Urinary bladder (tissue), 4 donors: Measurements from ENCODE around the gene NPTX2. TPM values are rescaled to one million over a fixed set of nuclear protein-coding genes. Genes with fewer than 3 reads are reported as not detected.
"Not testable (repeated sequence)": the region's sequence is repeated elsewhere in the genome, so short reads cannot be mapped to it uniquely, and the experiment has no call there.

Experiments used
- DNase-seq: peaks from one replicate; pipeline ENCODE4 v3.0.0-alpha.2; 2015; ENCODE audit errors: extremely low spot score
- H3K27ac ChIP-seq: one replicate; pipeline ENCODE4 v1.5.1; 2013; ENCODE audit warnings: low read depth, mild to moderate bottlenecking, moderate library complexity
- H3K36me3 ChIP-seq: one replicate; pipeline ENCODE4 v1.6.1; 2013; ENCODE audit warnings: mild to moderate bottlenecking, moderate library complexity; ENCODE audit not compliant: insufficient read depth
- H3K4me1 ChIP-seq: one replicate; pipeline ENCODE4 v1.6.1; 2013; ENCODE audit warnings: mild to moderate bottlenecking, moderate library complexity; ENCODE audit not compliant: insufficient read depth
- H3K4me3 ChIP-seq: one replicate; pipeline ENCODE4 v1.5.1; 2013; ENCODE audit warnings: low read depth, low read length
- WGBS: extraction: QIAGEN DNeasy Blood & Tissue Kit; methylation state at CpG from one replicate; pipeline ENCODE4 v1.1.7; 2013; 5-methylcytosine and 5-hydroxymethylcytosine counted together
- polyA plus RNA-seq: library from polyadenylated mRNA; stranded (reverse); fragments of 200-250 nt; gene quantifications from one replicate; pipeline ENCODE4 v1.2.3, GENCODE V29; 2013
- total RNA-seq: library from RNA; depleted of rRNA; stranded (reverse); fragments of >200 nt; gene quantifications from one replicate; pipeline ENCODE4 v1.2.3, GENCODE V29; 2014
- donor health status: healthy with polysubstance abuse.
- donor health status: healthy.

The NPTX2 gene, protein sequence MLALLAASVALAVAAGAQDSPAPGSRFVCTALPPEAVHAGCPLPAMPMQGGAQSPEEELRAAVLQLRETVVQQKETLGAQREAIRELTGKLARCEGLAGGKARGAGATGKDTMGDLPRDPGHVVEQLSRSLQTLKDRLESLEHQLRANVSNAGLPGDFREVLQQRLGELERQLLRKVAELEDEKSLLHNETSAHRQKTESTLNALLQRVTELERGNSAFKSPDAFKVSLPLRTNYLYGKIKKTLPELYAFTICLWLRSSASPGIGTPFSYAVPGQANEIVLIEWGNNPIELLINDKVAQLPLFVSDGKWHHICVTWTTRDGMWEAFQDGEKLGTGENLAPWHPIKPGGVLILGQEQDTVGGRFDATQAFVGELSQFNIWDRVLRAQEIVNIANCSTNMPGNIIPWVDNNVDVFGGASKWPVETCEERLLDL
- total RNA-seq (7.2 TPM), polyA plus RNA-seq (12.1 TPM)

DNA sequence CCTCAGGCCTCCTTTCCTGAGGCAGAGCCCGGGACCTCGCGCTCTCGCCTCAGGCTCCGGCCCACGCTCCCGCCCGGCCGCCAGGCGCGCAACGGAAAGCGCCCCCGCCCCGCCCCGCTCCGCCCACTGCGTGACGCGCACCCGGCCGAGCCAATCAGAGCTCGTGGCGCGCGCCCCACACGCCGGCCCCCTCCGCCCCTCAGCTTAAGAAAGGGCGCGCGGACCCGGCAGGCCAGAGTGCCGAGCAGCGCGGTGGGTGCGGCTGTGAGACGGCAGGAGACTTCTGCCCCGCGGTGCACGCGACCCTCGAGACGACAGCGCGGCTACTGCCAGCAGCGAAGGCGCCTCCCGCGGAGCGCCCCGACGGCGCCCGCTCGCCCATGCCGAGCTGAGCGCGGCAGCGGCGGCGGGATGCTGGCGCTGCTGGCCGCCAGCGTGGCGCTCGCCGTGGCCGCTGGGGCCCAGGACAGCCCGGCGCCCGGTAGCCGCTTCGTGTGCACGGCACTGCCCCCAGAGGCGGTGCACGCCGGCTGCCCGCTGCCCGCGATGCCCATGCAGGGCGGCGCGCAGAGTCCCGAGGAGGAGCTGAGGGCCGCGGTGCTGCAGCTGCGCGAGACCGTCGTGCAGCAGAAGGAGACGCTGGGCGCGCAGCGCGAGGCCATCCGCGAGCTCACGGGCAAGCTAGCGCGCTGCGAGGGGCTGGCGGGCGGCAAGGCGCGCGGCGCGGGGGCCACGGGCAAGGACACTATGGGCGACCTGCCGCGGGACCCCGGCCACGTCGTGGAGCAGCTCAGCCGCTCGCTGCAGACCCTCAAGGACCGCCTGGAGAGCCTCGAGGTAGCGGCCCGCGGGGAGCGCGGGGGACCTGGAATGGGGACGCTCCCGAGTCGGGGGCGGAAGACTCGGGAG, at the start of gene NPTX2:
NPTX2 (plus strand) TSS at position 235 of the 909 bp plus-strand sequence; CDS start at position 412, 177 bp downstream.
- Histone ChIP-seq H3K4me3 (peak within 1 kb of the TSS; percentile 33), H3K4me1 (no peaks in the 10 kb centered on the region), H3K36me3 (no peaks in the 10 kb centered on the region), H3K27ac (no peak within 1 kb of the TSS)
- no peak for DNase-seq
- 1% methylated on average over 130 of the region's 130 CpGs for WGBS

GRCh38 chr7:98567991-98568390, 49.1 kb upstream of the NPTX2 start:
- Histone ChIP-seq H3K4me1 (no peaks in the 10 kb centered on the region), H3K4me3 (no peak overlapping the region), H3K27ac (no peak overlapping the region), H3K36me3 (no peaks in the 10 kb centered on the region)
- 61% methylated on average over 7 of the region's 7 CpGs for WGBS
- no peak for DNase-seq

DNA sequence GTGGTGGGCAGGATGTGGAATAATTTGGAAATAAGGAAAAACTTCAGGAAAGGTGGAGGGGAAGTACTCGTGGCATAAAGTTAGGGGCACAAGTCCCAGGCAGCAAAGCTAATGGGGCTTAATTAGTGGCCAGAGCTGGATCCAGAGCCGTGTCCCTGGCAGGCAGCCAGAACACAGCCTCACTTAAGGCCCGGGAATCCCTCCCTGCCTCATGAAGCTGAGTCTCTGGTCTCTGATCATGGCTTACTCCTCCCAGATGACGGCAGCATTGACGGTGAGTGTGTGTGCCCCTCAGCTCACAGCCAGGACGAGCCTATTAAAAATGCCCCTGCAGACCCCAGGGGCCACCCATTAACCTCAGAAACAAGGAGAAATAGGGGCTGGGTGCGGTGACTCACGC, 48.2 kb upstream of the NPTX2 start:
- no peak for DNase-seq
- no peaks in the 10 kb centered on the region for H3K36me3 ChIP-seq
- no peak overlapping the region for H3K27ac ChIP-seq
- H3K4me1 ChIP-seq = no peaks in the 10 kb centered on the region
- WGBS = 50% methylated on average over 8 of the region's 8 CpGs
- no peak overlapping the region for H3K4me3 ChIP-seq

DNA sequence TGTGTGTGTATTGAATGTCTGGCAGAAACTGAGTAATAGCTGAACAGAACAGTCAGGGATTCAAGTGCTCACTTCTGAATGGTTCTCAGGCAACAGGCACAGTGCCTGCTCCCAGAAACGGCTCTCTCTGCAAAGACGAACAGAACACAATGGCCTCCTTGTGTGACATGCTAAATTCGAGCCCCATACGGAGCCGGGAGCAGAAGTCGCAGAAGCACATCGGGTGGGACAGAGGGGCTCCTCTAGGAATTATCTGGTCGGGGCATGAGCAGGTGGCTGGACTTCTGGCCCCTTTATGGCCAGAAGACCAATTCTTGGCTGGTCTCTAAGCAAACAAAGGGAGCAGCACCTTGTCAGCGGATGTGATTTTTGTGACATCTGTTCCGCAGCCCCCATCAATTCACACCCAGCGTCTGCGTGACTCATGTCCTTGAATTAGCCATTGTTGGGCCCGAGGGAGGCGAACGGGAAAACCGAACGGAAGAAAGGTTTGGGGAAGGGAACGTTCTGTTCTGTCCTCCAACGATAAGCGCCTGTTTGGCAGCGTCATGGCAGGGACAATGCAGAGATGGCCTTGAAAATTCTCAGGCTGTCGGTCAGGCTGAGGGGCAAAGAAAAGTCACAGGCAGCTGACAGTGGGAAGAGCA, 47.3 kb upstream of the NPTX2 start:
- Histone ChIP-seq H3K36me3 (no peaks in the 10 kb centered on the region), H3K4me3 (no peak overlapping the region), H3K4me1 (no peaks in the 10 kb centered on the region), H3K27ac (no peak overlapping the region)
- WGBS = 65% methylated on average over 22 of the region's 22 CpGs
- DNase-seq = no peak

DNA sequence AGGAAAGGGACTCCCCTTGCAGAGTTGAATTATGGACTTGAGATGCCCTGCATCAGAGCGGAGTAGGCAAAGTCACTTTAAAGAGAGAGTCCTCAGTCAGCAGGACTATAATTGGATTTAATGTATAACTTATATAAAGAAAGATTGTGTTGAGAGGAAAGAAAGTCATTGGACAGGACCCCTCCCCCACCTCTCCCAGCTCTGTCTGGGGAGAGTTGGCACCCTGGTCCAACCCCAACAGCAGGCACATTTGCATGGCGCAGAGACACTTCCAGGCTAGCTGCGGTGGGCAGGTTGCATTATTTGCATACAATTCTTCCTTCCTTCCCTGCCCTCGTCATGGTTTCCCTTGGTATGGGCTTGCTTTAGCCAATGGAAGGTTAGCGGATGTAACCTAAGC, 46.1 kb upstream of the NPTX2 start:
- 77% methylated on average over 5 of the region's 5 CpGs for WGBS
- no peak for DNase-seq
- Histone ChIP-seq H3K27ac (no peak overlapping the region), H3K36me3 (no peaks in the 10 kb centered on the region), H3K4me1 (no peaks in the 10 kb centered on the region), H3K4me3 (no peak overlapping the region)

DNA sequence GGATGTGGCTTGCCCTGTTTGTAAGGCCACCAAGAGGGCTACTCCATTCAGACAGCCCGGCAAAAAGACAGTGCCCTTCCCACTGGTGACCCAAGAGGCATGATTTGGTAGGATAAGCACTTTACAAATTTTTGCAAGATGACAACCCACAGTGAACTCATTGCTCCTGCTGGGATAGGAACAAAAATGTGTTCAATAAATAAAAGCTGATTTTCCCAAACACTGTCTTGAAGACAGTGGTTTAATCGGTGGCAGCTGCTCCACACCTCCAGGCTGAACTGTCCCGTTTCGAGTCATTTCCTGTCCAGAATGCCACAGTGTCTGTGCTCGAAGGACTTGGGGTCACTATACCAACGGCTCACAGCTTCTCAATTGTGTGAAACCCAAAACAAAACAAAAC, 45.1 kb upstream of the NPTX2 start:
- H3K27ac ChIP-seq = no peak overlapping the region
- H3K4me1 ChIP-seq = no peaks in the 10 kb centered on the region
- H3K36me3 ChIP-seq = no peaks in the 10 kb centered on the region
- DNase-seq = no peak
- no peak overlapping the region for H3K4me3 ChIP-seq
- 60% methylated on average over 6 of the region's 6 CpGs for WGBS

GRCh38 chr7:98572716-98573115, 44.4 kb upstream of the NPTX2 start:
- 88% methylated on average over 9 of the region's 9 CpGs for WGBS
- not testable (repeated sequence) for DNase-seq, H3K4me3 ChIP-seq, H3K27ac ChIP-seq, H3K4me1 ChIP-seq, H3K36me3 ChIP-seq

DNA sequence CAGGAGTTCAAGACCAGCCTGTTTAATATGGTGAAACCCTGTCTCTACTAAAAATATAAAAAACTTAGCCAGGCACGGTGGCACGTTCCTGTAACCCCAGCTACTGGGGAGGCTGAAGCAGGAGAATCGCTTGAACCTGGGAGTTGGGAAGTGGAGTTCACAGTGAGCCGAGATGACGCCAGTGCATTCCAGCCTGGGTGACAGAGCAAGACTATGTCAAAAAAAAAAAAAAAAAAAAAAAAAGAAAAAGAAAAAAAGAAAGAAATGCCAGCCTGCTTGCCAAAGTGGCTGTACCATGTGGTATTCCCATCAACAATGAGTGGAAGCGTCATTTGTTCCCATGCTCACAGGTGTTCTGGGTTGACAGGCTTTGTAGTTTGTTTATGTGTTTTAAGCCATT, 43.3 kb upstream of the NPTX2 start:
- no peak overlapping the region for H3K4me3 ChIP-seq
- H3K4me1 ChIP-seq = no peaks in the 10 kb centered on the region
- H3K36me3 ChIP-seq = no peaks in the 10 kb centered on the region
- DNase-seq = no peak
- H3K27ac ChIP-seq = no peak overlapping the region
- WGBS = 88% methylated on average over 6 of the region's 6 CpGs

DNA sequence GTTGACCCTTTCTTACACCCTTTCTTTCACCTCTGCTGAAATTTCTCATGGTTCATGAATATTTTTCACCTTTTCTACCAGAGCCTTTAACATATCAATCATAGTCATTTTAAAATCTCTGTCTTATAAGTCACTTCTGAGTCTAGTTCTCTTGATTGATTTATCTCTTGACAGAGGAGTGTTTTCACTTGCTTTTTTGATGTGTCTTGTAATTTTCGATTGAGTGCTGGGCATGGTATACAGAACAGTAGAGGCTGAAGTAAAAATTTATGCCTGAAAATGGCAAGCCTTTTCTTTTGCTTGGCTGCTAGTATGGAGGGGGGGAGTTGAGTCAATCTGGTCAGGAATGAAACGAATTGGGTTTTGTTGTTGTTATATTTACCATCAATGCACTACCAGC, 41.2 kb upstream of the NPTX2 start:
- WGBS = 57% methylated on average over 2 of the region's 2 CpGs
- no peak overlapping the region for H3K27ac ChIP-seq
- no peak for DNase-seq
- H3K36me3 ChIP-seq = no peaks in the 10 kb centered on the region
- H3K4me1 ChIP-seq = no peaks in the 10 kb centered on the region
- H3K4me3 ChIP-seq = no peak overlapping the region

GRCh38 chr7:98584830-98585229, 32.3 kb upstream of the NPTX2 start:
- no peaks in the 10 kb centered on the region for H3K4me1 ChIP-seq
- H3K4me3 ChIP-seq = no peak overlapping the region
- no peak overlapping the region for H3K27ac ChIP-seq
- DNase-seq = no peak
- H3K36me3 ChIP-seq = no peaks in the 10 kb centered on the region

- 58% methylated on average over 7 of the region's 7 CpGs for whole genome bisulfite sequencing
- no peak for DNase-seq
- Histone ChIP-seq H3K36me3 (no peaks in the 10 kb centered on the region), H3K4me3 (no peak overlapping the region), H3K4me1 (no peaks in the 10 kb centered on the region), H3K27ac (no peak overlapping the region)
Measured at GRCh38 chr7:98591926-98592325, 25.2 kb upstream of the NPTX2 start.

- WGBS = 83% methylated on average over 4 of the region's 4 CpGs
- H3K36me3 ChIP-seq = no peaks in the 10 kb centered on the region
- no peak for DNase-seq
Measured at GRCh38 chr7:98594348-98594747, 22.7 kb upstream of the NPTX2 start.

GRCh38 chr7:98594787-98595186, 22.3 kb upstream of the NPTX2 start:
- DNase-seq = no peak
- no peak overlapping the region for H3K27ac ChIP-seq
- no peaks in the 10 kb centered on the region for H3K4me1 ChIP-seq
- H3K4me3 ChIP-seq = no peak overlapping the region
- no peaks in the 10 kb centered on the region for H3K36me3 ChIP-seq
- 67% methylated on average over 5 of the region's 5 CpGs for WGBS

More at GRCh38 chr7:98594348-98594747, 22.7 kb upstream of the NPTX2 start:
- H3K27ac ChIP-seq = no peak overlapping the region
- no peaks in the 10 kb centered on the region for H3K4me1 ChIP-seq
- no peak overlapping the region for H3K4me3 ChIP-seq
